SK-N-SH treated with all-trans-retinoic acid at 6 μM for 48 hours (cell line): ENCODE measurements around the gene ATP6V0B.

Experiments
- ATAC-seq: fragments of 200-7000 bp; cut with Tn5 transposase; 3 replicates; pipeline ENCODE4 v1.9.1; 2020; ENCODE audit warnings: mild to moderate bottlenecking, moderate library complexity
- ARNTL ChIP-seq: fragments of 450-650 bp; formaldehyde crosslinking; IDR thresholded peaks from 2 replicates; pipeline ENCODE4 v1.5.0; 2020; ENCODE audit warnings: low read depth, mild to moderate bottlenecking, moderate library complexity, borderline replicate concordance
- BACH2 ChIP-seq: fragments of 250-450 bp; sonication (Bioruptor Pico); IDR thresholded peaks from 2 replicates; pipeline ENCODE4 v1.9.0; 2021; ENCODE audit warnings: mild to moderate bottlenecking, borderline replicate concordance
- CSDC2 ChIP-seq: fragments of 250-450 bp; sonication (Bioruptor Pico); IDR thresholded peaks from 2 replicates; pipeline ENCODE4 v1.5.0; 2020; ENCODE audit warnings: mild to moderate bottlenecking, moderate library complexity
- CSRNP3 ChIP-seq: fragments of 250-450 bp; sonication (Bioruptor Pico); IDR thresholded peaks from 2 replicates; pipeline ENCODE4 v1.5.1; 2021; ENCODE audit warnings: mild to moderate bottlenecking, moderate library complexity
- ESRRG ChIP-seq: fragments of 250-450 bp; sonication (Bioruptor Pico); IDR thresholded peaks from 2 replicates; pipeline ENCODE4 v1.6.1; 2021; ENCODE audit warnings: mild to moderate bottlenecking
- GLIS3 ChIP-seq: fragments of 250-450 bp; sonication (Bioruptor Pico); IDR thresholded peaks from 2 replicates; pipeline ENCODE4 v1.5.0; 2020; ENCODE audit warnings: mild to moderate bottlenecking, moderate library complexity
- ISL1 ChIP-seq: fragments of 250-450 bp; sonication (Bioruptor Pico); IDR thresholded peaks from 2 replicates; pipeline ENCODE4 v2.1.2; 2022; ENCODE audit warnings: mild to moderate bottlenecking, moderate library complexity
- OSR1 ChIP-seq: fragments of 250-450 bp; sonication (Bioruptor Pico); IDR thresholded peaks from 2 replicates; pipeline ENCODE4 v1.8.0; 2022; ENCODE audit warnings: moderate library complexity, mild to moderate bottlenecking, inconsistent platforms
- POU6F1 ChIP-seq: fragments of 250-450 bp; sonication (Bioruptor Pico); IDR thresholded peaks from 2 replicates; pipeline ENCODE4 v1.8.0; 2021; ENCODE audit warnings: low read depth, mild to moderate bottlenecking, moderate library complexity, borderline replicate concordance
- PPARA ChIP-seq: fragments of 250-450 bp; sonication (Bioruptor Pico); IDR thresholded peaks from 2 replicates; pipeline ENCODE4 v1.5.0; 2020; ENCODE audit warnings: mild to moderate bottlenecking, borderline replicate concordance
- TCF4 ChIP-seq: fragments of 250-450 bp; sonication (Bioruptor Pico); IDR thresholded peaks from 2 replicates; pipeline ENCODE4 v1.8.0; 2021; ENCODE audit warnings: mild to moderate bottlenecking, moderate library complexity, borderline replicate concordance
- TOX ChIP-seq: fragments of 250-450 bp; sonication (Bioruptor Pico); IDR thresholded peaks from 2 replicates; pipeline ENCODE4 v1.8.0; 2021; ENCODE audit warnings: mild to moderate bottlenecking, moderate library complexity, borderline replicate concordance
- TSHZ2 ChIP-seq: fragments of 250-450 bp; sonication (Bioruptor Pico); IDR thresholded peaks from 2 replicates; pipeline ENCODE4 v1.5.0; 2020; ENCODE audit warnings: mild to moderate bottlenecking, moderate library complexity
- ZC3H10 ChIP-seq: fragments of 250-450 bp; sonication (Bioruptor Pico); IDR thresholded peaks from 2 replicates; pipeline ENCODE4 v1.5.1; 2021; ENCODE audit warnings: mild to moderate bottlenecking, moderate library complexity
- ZFP3 ChIP-seq: fragments of 250-450 bp; sonication (Bioruptor Pico); IDR thresholded peaks from 2 replicates; pipeline ENCODE4 v1.5.0; 2020; ENCODE audit warnings: mild to moderate bottlenecking, moderate library complexity
- ZNF565 ChIP-seq: fragments of 450-650 bp; formaldehyde crosslinking; conservative IDR thresholded peaks from 2 replicates; pipeline ENCODE4 v1.5.0; 2020; ENCODE audit warnings: low read depth, mild to moderate bottlenecking, moderate library complexity
- ZNF70 ChIP-seq: fragments of 450-650 bp; formaldehyde crosslinking; IDR thresholded peaks from 2 replicates; pipeline ENCODE4 v1.5.0; 2020; ENCODE audit warnings: mild to moderate bottlenecking, moderate library complexity
- ZNF8 ChIP-seq: fragments of 450-650 bp; formaldehyde crosslinking; IDR thresholded peaks from 2 replicates; pipeline ENCODE4 v1.5.0; 2020; ENCODE audit warnings: mild to moderate bottlenecking, moderate library complexity
- TF ChIP-seq, protein P1 (sequence below): fragments of 250-450 bp; sonication (Bioruptor Pico); IDR thresholded peaks from 2 replicates; pipeline ENCODE4 v1.8.0; 2020; ENCODE audit warnings: mild to moderate bottlenecking, moderate library complexity, borderline replicate concordance
- TF ChIP-seq, protein P2 (sequence below): fragments of 250-450 bp; sonication (Bioruptor Pico); IDR thresholded peaks from 2 replicates; pipeline ENCODE4 v1.5.1; 2020; ENCODE audit warnings: low read depth, mild to moderate bottlenecking, moderate library complexity

ATP6V0B gene

DNA sequence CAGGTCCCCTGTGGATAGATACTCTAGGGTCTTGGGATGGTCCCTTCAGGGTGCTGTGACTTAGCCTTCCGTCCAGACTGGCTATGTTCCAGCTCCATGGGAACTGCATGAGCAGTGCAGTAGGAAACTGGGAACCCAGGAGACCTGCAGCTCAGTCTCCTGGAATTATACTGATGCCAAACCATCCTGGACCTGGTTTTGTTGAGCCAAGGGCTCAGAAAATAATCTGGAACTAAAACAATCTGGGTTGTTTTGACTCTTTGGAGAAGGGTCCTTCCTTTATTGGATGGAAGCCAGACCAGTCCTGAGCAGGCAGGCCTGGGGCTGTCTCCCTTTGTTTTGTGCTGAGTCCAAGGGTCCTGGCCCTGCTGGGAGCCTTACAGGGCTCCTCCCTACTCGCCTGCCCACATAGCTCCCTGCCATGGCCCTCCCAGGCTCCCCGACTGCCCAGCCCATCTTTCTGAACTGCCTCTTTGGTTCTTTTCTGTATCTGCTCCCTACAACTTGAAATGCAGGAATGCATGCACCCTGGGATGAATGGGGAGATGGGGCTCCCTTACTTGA lies 26.8 kb upstream of the ATP6V0B start (continued):
- no peak for TF ChIP-seq TSHZ2 (CRISPR knock-in tag)

GRCh38 chr1:43949678-43950077 lies 25.1 kb upstream of the ATP6V0B start:
- ATAC-seq, result no peak
- TF ChIP-seq ZFP3 (CRISPR knock-in tag) (no peak), TSHZ2 (CRISPR knock-in tag) (no peak), ESRRG (CRISPR knock-in tag) (no peak), OSR1 (no peak)

DNA sequence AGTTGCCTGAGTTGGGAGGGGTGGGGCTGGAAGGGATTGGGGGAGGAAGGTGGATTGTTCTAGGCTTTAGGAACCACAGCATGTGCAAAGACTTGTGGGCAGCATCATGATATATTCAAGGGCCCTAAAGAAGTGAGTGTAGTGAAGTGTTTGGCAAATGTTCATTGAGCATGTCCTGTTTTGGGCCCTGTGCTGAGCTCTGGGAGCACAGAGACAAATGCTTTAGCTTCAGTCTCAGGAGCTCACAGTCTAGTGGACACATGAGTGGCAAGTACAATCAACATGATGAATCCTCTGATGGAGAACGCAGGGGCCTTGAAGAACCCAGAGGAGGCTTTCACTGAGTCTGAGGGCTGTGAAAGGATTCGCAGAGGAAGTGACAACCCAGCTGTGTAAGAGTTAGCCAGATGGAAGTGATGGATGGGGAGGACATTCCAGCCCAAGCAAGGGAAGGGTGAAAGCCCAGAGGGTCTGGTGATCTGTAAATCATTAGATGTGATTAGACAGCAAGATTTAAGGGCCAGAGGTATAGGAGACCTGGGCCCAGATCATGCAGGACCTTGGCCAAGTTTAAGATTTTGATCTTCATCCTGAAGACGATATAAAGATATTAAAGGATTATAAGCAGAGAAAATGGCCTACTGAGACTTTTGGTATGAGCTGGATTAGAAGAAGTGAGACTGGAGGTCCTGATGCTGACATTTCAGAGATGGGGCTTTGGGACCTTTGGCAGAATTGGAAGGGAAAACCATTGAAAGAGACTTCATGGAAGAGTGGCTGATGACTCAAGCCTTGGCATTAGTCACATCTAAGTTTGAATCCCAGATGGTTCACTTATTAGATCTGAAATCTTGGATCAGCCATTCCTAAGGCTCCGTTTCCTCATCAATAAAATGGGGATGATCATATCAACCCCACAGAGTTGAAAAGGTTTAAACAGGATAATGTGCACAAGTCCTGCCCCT lies 23.5 kb upstream of the ATP6V0B start:
- no peak for ATAC-seq
- TF ChIP-seq ZC3H10, result no peak
- no peak for TF ChIP-seq GLIS3 (CRISPR knock-in tag)
- no peak for TF ChIP-seq ESRRG (CRISPR knock-in tag)
- no peak for TF ChIP-seq TCF4 (CRISPR knock-in tag)
- TF ChIP-seq ZNF8 (CRISPR knock-in tag), result no peak
- TF ChIP-seq ZFP3 (CRISPR knock-in tag), result no peak
- TF ChIP-seq CSDC2 (CRISPR knock-in tag), result no peak
- TF ChIP-seq ARNTL (CRISPR knock-in tag), result no peak
- no peak for TF ChIP-seq TOX (CRISPR knock-in tag)
- no peak for TF ChIP-seq TSHZ2 (CRISPR knock-in tag)
- no peak for TF ChIP-seq ZNF70 (CRISPR knock-in tag)
- TF ChIP-seq OSR1, result no peak
- TF ChIP-seq, protein P1, sequence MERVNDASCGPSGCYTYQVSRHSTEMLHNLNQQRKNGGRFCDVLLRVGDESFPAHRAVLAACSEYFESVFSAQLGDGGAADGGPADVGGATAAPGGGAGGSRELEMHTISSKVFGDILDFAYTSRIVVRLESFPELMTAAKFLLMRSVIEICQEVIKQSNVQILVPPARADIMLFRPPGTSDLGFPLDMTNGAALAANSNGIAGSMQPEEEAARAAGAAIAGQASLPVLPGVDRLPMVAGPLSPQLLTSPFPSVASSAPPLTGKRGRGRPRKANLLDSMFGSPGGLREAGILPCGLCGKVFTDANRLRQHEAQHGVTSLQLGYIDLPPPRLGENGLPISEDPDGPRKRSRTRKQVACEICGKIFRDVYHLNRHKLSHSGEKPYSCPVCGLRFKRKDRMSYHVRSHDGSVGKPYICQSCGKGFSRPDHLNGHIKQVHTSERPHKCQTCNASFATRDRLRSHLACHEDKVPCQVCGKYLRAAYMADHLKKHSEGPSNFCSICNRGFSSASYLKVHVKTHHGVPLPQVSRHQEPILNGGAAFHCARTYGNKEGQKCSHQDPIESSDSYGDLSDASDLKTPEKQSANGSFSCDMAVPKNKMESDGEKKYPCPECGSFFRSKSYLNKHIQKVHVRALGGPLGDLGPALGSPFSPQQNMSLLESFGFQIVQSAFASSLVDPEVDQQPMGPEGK (CRISPR knock-in tag), result no peak
- TF ChIP-seq, protein P2, sequence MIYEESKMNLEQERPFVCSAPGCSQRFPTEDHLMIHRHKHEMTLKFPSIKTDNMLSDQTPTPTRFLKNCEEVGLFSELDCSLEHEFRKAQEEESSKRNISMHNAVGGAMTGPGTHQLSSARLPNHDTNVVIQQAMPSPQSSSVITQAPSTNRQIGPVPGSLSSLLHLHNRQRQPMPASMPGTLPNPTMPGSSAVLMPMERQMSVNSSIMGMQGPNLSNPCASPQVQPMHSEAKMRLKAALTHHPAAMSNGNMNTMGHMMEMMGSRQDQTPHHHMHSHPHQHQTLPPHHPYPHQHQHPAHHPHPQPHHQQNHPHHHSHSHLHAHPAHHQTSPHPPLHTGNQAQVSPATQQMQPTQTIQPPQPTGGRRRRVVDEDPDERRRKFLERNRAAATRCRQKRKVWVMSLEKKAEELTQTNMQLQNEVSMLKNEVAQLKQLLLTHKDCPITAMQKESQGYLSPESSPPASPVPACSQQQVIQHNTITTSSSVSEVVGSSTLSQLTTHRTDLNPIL (CRISPR knock-in tag), result no peak
- no peak for TF ChIP-seq ISL1 (CRISPR knock-in tag)
- TF ChIP-seq BACH2, result no peak
- no peak for TF ChIP-seq PPARA (CRISPR knock-in tag)
- no peak for TF ChIP-seq CSRNP3
- TF ChIP-seq ZNF565 (CRISPR knock-in tag), result no peak
- no peak for TF ChIP-seq POU6F1 (CRISPR knock-in tag)
